Globus pallidus (tissue), 1 donor: ENCODE data around the gene NHERF2.

Experiments used
- DNase-seq: peaks from one replicate; pipeline ENCODE4 v3.0.0-alpha.2; 2015; ENCODE audit warnings: low spot score

NHERF2 gene

DNA sequence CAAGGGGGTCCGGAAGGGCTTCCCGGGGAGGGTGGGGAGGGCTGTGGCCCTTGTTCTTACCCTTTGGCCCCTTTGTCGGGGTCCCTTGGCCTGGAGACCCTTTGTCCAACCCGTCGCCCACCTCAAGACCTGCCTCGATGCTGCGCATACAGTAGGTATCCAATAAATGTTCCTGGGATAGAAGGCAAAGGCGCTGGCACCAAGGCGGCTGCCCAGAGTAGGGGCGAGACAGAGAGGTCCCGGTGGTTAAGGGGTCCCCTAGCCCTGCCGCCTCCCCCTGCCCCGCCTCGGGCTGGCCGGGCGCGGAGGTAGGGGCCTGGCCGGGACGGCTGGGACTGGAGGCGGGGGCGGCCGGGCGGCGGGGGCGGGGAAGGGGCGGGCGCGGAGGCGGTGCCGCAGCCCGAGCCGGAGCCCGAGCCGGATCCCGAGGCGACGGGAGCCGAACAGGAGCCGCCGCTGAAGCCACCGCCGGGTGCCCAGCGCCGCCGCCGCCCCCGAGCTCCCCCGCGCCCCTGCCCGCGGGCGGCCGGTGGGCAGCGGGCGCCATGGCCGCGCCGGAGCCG lies at the start of gene NHERF2:
NHERF2 (plus strand) TSS at position 442 of the 563 bp plus-strand sequence; CDS start at position 546, 104 bp downstream.
- no peak for DNase-seq

DNA sequence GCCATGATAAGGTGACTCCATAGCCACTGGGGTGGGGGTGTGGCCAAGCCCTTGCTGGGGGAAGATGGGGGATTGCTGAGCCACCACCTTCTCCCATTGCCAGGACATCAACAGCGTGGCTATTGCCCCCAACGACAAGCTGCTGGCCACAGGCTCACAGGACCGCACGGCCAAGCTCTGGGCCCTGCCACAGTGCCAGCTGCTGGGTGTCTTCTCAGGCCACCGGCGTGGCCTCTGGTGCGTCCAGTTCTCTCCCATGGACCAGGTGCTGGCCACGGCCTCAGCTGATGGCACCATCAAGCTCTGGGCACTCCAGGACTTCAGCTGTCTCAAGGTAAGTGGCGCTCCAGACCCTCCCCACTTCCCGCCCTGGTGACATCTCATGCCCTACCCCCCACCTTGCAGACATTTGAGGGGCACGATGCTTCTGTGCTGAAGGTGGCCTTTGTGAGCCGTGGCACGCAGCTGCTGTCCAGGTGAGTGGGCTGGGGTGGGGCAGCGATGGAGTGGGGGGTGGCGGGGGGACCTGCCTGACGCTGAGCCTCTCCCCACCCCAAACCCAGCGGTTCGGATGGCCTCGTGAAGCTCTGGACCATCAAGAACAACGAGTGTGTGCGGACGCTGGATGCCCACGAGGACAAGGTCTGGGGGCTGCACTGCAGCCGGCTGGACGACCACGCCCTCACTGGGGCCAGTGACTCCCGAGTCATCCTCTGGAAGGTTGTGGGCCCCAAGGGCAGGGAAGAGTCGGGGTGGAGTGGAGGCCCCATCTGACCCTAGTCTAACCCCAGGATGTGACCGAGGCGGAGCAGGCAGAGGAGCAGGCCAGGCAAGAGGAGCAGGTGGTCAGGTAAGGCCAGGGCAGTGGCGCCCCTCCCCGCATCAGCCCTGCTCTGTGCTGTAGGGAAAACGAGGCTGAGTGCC lies 49.5 kb upstream of the NHERF2 start:
- no peak for DNase-seq

DNA sequence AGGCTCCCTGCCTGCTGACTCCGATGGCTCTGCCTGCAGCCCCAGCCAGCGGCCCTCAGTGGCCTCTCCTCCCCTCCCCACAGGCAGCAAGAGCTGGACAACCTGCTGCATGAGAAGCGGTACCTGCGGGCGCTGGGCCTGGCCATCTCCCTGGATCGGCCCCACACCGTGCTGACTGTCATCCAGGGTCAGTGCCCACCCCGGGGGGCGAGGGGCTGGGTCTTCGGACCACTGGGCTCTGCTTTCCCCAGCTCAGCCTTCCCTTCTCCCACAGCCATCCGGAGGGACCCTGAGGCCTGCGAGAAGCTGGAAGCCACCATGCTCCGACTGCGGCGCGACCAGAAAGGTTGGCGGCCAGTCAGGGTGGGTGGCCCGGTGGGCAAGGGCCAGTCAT lies 48.8 kb upstream of the NHERF2 start:
- no peak for DNase-seq

DNA sequence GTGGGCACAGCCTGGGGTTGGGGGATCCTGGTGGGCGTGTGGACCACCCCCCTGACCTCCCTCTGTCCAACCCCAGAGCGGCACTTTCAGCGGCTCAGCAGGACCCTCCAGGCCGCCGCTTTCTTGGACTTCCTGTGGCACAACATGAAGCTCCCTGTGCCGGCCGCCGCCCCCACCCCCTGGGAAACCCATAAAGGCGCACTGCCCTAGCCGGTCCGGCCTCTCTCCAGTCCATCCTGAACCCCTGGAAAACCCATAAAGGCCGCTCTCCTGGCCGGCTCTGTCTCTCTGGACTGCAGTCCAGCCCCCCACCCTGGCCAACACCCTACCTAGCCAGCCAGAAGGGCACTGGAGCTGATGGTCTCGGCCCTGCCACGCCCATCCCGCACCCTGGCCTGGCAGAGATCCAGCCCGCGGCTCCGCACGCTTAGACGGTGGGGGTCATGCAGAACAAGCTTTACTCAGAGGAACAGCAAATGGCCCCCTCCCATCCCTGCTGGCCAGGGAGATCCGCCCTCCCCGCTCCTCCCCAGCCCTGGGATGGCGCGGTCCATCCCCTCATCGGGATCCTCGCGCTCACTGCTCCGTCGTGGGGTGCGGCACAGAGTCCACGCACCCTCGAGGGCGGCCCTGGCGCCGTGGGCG lies 48.1 kb upstream of the NHERF2 start:
- DNase-seq = no peak

DNA sequence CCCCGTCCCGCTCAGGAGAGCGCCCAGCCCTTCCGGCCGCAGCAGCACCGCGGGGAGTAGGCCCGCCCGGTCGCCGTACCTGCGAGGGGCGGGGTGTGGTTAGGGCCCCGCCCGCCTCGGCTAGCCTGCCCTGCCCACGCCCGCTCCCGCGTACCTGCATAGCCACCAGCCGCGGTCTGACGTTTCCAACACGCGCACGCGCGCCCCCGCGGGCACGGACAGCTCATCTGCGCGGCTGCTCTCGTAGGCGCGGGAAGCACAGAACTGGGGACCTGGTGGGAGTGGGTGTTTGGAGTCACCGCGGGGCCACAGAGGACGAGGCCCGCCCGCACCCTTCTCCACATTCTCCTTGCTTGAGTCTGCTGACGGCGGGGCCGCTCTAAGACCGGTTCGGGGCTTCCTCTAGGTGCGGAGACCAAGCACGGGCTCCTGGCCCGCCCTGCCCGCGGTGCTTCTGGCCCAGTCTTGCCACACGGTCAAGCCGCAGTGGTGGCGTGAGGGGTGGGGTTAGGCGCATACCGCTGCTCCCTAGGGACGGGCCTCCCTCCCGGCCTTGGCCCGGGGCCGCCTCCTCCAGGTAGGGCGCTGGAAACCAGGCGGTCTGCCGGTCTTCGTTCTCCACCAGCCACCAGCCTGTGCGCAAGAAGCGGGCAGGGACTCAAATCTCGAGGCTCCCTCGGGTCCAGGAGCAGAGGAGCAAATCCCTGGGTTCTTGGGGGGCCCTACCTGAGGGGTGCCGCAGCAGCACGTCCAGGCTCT lies 47.3 kb upstream of the NHERF2 start:
- DNase-seq = no peak

DNA sequence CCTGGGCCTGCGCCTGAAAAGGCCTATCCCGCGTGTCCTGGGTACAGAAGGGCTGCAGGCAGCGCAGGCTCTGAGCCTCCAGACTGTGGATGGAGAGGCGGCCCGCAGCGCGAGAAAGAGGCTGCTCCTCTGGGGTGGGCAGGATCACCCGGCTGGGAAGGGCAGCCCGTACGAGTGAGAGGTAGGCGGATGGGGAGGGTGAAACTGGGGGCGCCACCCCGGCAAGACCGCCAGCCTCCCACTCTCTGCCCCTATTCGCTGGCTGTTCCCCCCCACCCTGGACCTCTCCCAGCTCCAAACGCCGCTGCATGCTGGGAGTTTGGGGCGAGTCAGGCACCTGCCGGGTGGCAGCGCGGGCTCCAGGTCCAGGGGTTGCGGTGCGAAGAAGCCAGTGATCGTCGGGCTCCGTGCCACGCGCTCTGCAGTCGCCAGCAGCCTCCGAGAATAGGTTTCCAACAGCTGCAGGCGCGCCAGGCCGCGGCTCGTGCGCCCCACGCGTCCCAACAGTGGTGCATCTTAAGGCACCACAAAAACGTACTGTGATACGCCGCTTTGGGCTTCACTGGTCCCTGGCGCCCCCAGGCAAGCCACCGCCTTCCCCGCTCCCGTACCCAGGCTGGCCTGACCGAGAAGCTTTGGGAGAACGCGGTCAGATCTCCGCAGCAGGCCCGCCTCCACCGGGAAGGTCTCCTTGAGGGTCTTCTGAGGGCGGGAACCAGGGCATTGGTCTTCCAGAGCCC lies 46.5 kb upstream of the NHERF2 start:
- no peak for DNase-seq

DNA sequence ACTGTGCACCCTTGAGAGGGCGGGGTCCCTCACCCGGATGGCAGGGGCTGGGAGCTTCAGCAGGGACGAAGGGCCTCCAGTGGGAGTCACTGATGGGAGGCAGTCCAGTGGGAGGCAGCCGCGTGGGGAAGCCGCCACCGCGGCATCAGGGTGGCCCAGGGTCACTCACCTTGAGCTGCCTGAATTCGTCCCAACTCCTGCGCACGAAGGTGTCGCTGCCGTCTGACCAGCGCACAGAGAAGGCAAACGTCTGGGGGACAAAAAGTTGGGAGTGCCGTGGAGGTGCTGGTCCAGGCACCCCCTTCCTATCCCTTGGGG lies 46.0 kb upstream of the NHERF2 start:
- DNase-seq = no peak

DNA sequence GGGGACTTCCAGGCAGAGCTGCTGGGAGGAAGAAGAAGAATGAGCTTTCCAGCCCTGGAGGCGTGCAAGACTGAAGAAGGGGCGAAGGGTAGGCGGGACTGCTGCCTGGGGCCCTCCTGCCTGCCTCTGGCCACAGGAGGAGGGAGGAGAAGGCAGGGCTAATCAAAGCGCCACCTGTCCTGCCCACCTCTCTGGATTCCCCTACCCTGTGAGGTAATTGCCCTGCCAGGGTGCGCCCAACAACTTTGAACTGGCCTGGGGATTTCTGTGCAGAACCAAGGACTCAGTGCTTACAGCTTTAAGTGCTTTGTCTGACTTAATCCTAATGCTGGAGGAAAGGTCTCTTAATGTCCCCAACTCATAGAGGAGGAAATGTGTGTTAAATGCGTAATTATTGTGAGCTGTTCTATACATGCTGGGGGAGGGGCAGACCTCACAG lies 45.3 kb upstream of the NHERF2 start, which contains the start of gene NOXO1:
NOXO1 (minus strand) TSS at position 72 of the 439 bp plus-strand sequence. CDS start 290 bp downstream, outside the sequence.
- no peak for DNase-seq

DNA sequence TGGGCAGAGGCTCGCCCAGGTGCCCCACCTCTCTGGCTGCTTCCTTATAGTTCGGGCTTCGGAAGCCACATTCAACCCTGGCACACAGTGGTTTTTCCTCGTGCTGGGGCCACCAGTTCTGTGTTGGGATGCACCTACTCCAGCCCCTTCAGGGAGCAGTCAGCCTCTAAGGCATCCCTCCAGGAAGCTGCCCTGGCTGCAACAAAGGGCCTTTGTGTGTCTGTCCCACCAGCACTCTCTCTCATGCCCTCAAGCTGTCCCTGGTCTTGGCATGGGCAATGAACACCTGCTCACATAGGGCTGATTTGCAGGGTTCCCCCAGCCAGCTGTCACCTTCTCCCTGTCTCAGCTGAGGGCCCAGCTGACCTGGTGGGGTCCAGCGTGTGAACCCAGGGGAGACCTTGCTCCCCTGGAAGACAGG lies 44.7 kb upstream of the NHERF2 start:
- peak; percentile 55 for DNase-seq

DNA sequence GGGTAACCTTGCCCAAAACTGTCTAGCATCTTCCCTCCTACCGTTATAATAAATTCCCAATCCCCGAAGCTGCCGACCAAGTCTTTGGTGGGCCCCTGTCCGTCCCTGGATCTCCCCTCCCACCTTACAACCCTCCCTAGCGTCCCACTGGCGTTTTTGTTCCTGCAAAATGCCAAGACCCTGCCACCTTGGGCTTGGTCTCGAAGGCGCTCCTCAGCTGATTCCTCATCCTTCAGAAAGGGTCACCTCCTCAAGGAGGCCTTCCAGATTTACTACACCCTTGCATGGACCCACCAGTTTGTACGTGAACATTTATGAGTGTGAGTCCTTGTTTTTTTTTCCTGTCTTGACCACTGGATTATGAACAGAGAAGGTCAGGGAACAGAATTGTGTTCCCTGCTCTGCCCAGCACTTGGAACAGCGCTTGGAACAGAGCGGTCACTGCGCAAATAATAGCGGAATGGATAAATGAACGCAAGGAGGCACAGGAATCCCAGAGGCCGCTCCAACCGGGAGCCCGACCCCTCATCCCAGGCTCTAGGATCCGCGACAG lies 43.6 kb upstream of the NHERF2 start:
- no peak for DNase-seq

DNA sequence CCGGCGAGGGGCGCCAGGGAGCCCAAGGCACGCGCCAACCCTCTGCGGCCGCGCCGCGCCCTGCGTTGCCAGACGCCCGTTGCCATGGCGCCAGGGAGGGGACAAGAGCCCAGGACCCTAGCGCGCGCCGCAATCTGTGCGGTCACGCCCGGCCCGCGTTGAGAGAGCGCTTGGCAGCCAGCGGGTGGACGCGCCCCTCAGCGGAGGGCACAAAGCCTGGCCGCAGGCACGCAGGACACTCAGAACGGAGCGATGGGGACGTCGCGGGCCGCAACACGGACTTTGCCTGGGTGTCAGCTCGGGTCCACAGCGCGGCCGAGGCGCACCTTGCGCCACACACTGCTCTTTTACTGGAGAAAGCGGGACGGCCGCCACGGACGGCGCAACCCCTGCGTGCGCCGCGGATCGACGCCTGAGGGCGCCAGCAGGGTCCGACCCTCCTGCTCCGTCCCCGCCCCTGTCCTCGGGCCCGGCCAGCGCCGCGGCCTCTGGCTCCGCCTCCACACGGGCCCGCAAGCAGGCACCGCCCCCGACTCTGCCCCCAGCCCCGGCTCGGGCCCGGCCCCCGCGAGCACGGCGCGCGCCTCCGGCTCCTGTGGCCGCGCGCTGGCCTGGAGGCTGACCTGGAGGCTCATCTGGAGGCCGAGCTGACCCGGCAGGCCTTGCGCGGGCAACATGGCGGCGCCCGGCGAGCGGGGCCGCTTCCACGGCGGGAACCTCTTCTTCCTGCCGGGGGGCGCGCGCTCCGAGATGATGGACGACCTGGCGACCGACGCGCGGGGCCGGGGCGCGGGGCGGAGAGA lies 43.0 kb upstream of the NHERF2 start, which contains the start of gene GFER:
GFER (plus strand) TSS at position 650 of the 803 bp plus-strand sequence; CDS start at position 676, 26 bp downstream.
- peak; percentile 91 for DNase-seq

DNA sequence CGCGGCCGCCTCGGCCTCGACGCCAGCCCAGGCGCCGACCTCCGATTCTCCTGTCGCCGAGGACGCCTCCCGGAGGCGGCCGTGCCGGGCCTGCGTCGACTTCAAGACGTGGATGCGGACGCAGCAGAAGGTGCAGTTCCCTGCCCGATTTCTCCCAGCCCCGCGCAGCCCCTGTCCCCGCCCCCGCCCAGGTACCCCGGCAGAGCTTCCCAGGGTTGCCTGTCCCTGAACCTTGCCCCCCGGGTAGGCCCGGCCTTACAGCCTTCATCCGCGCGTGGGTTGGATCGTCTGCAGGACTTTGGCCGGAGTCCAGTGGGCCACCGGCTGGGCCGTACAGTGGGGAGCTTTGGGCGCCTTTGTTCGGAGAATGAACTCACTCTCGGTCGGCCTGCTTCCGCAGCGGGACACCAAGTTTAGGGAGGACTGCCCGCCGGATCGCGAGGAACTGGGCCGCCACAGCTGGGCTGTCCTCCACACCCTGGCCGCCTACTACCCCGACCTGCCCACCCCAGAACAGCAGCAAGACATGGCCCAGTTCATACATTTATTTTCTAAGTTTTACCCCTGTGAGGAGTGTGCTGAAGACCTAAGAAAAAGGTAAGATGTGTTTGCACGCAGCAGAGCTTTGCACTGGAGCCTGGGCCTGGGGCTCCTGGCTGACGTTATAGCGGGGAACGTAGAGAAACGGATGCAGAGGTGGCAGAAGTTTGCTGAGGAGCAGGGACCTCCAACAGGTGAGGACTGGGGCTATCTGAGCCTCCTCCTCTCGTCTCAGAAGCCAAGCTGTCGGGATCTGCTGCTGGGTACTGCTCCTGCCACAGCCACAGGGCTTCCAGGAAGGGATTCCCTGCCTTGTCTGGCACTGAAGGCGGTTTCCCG lies 42.1 kb upstream of the NHERF2 start:
- DNase-seq = no peak

DNA sequence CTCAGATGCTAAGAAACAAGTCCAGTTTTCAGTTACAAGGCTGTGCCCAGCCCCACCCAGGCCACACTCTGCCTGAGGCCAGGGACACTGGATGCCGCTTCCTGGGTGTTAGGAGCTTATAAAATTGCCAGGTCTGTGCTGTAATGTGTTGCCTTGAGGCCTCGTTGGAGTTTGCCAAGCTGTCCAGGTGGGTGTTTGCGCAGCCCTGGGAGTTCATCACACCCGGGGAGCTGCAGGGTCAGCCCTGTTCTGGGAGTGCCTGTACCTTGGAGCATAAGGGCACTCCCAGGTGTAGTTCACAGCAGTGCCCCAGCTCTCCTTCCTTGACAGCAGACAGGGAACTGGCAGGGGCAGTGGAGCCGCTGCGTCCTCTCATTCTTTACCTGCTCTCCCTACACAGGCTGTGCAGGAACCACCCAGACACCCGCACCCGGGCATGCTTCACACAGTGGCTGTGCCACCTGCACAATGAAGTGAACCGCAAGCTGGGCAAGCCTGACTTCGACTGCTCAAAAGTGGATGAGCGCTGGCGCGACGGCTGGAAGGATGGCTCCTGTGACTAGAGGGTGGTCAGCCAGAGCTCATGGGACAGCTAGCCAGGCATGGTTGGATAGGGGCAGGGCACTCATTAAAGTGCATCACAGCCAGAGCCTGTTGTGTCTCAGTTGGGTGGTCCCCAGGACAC lies 41.1 kb upstream of the NHERF2 start:
- no peak for DNase-seq

DNA sequence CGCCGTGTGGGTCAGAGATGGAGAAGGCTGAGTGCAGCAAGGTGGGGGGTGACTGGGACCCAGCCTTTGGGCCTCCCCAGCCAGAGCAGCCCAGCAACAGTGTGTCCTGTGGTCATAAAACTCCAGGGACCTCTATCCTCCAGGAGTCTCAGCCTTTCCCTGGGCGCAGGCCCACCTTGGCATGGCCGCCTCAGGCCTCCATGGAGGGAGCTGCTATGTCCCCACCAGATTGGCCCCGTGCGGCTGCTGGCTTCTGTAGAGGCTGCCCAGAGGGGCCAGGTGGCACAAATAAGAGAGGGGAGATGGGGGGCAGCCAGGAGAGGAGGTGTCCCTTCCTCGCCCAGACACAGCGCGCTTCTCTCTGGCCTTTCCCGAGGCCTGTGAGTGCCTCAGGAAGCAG lies 39.5 kb upstream of the NHERF2 start:
- DNase-seq = no peak

DNA sequence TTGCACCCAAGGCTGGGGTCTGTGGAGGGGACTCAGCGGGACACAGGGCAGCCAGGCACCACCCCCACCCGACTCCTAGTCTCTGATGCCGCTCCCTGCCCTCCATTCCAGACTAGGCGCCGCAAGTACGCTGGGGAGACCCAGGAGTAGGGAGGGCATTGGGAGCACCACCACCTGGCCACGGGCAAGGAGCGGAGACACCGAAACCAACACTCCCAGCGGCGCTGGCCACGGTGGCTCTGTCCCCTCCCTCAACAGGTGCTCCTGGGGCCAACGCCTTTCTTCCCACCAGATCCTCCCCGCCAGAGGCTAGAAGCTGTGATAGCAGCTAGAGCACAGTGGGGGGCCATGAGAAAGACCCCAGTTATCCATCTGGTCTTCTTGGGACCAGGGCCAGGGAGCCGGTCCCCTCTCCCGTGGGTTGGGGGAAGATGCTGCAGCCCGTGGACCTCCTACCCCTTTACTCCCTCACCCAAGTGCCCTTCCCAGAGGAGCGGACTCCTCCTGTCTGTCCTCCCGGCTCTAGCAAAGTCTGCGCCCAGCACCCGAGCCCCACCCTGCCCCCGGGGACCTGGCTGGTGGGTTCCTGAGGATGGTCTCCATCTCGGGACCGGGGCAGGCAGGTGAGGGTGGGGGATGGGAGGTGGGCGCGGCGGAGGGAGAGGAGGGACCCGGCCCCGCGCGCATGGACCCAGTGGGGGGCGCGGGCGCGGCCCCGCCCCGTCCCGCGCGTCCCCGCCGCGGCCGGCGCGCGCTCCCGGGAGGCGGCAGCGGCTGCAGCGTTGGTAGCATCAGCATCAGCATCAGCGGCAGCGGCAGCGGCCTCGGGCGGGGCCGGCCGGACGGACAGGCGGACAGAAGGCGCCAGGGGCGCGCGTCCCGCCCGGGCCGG lies 37.2 kb upstream of the NHERF2 start, which contains the start of gene SYNGR3:
SYNGR3 (plus strand) TSS at position 762 of the 892 bp plus-strand sequence. CDS start 133 bp downstream, outside the sequence.
- no peak for DNase-seq

DNA sequence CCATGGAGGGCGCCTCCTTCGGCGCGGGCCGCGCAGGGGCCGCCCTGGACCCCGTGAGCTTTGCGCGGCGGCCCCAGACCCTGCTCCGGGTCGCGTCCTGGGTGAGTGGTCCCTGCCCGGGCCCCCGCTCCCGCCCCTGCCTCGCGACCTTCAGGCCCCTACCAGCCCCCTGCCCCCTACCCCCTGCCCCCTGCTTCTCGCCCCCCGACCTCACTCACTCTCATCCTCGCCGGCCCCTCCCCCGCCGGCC lies 36.7 kb upstream of the NHERF2 start:
- DNase-seq = no peak

DNA sequence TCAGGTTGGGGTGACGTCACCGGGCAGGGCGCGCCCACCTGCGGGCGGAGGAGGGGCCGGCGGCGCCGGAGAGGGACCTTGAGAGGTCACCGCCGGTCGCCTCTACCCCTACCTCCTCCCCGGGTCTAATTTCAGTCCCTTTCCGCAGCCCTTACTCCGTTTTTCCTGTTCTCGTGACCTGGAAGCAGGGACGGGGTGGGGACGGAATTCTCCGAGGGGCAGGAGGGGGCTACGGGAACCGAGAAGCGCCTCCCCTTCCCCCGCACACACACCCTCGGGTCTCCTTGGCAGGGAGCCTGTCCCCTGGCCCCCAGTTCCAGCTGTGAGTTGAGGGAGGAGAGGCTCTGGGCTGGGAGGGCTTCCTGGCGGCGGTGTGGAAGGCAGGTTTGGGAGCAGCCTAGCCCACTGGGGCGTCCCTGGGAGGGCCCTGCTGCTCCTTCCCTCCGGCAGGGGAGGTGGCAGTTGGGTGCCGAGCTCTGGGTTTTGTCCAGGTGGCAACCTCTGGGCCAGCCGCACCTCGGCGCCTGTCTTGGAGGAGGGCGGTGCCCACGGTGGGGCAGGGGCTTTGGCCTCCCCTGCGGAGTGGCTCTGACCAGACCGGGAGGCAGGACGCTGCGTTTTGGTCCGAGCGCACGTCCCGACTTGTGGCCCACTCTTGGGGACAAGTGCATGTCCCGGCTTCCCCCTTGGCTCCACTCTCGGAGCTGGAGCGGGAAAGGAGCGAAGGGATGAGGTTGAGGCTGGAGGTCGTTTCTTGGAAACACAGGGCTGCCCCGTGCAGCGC lies 36.2 kb upstream of the NHERF2 start:
- DNase-seq = no peak
